ENCODE data around the gene TRHDE.
"Not testable (repeated sequence)": the region's sequence is repeated elsewhere in the genome, so short reads cannot be mapped to it uniquely, and the experiment has no call there.

Gene TRHDE

DNA sequence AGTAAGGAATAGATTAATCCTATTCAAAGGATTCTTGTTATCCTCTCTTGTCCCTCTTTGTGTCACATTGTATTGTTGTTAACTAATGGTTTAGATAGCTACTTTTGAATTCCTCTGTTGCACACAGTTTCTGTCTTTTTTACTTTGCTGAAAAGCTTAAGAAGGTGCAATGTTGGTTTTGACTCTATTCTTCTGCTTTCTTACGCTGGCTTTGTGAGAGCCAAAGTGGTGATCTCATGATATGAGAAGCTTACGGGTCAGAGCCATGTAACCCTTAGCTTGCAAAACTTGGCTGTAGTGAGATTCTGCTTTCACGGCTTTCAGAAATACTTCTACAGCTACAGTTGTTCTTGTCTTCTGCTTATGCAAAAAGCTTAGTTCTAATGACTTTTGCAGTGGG, 239.7 kb downstream of the TRHDE start:
- no peak for DNase-seq (ENCODE audit: low read depth, low spot score)

DNA sequence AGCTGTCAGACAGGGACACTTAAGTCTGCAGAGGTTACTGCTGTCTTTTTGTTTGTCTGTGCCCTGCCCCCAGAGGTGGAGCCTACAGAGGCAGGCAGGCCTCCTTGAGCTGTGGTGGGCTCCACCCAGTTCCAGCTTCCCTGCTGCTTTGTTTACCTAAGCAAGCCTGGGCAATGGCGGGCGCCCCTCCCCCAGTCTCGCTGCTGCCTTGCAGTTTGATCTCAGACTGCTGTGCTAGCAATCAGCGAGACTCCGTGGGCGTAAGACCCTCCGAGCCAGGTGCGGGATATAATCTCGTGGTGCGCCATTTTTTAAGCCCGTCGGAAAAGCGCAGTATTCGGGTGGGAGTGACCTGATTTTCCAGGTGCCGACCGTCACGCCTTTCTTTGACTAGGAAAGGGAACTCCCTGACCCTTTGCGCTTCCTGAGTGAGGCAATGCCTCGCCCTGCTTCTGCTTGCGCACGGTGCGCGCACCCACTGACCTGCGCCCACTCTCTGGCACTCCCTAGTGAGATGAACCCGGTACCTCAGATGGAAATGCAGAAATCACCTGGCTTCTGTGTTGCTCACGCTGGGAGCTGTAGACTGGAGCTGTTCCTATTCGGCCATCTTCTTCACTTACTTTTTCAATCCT, 248.0 kb downstream of the TRHDE start:
- not testable (repeated sequence) for DNase-seq (ENCODE audit: low read depth, low spot score)

DNA sequence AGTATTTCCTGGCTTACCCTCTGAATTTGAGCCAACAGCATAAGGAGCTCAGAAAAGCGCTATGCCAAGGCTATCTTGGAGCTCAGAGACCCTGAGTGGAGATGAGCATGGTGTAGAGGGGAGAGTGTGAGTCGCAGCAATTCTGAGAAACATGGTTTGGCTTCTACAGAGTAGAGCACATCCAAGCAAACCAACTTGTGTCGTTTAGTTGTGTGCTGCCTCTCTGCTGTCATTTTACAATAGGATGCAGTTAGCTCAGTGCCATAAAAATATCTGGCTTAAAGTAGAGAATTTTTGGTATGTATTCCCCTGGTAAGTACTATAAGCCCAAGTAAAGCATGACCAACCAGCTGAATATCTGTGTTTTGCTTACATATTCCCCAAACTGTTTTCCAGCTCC, 249.2 kb downstream of the TRHDE start:
- no peak for DNase-seq (ENCODE audit: low read depth, low spot score)

DNA sequence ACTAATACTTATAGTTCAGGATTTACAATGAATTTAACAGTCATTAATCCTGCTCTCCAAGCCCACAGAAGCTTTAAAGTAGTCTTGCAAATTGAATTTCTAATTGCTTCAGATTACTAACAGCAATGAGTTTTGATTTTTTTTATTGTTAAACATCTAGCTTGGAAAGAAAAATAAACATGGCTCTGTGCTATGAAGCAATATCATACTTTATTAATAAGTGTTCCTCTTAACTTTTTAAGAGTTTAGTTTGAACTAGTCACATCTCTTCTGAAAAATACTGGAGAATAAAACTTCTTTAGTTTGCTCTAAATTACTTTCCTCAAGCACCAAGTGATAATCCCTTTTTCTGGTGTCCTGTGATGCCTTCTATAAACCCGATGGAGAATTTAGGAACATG, 250.2 kb downstream of the TRHDE start:
- no peak for DNase-seq (ENCODE audit: low read depth, low spot score)

DNA sequence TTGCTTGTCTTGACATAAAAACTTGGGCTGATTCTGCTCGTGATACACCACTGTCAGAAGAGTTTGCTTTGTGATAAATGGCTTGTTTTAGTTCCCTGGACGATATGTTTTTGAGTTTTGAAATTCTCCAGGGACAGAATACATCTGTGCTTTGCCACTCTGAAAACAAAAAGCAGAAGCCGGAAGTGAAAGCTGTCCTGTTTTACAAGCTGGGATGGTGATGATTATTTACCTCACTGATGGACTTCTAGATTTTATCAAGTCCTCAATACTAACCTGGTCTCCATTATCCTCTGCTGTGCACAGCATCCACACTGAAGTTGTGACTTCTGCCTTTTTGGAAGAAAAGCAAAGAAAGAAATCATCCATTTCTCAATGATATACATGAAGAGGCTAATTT, 251.6 kb downstream of the TRHDE start:
- no peak for DNase-seq (ENCODE audit: low read depth, low spot score)

DNA sequence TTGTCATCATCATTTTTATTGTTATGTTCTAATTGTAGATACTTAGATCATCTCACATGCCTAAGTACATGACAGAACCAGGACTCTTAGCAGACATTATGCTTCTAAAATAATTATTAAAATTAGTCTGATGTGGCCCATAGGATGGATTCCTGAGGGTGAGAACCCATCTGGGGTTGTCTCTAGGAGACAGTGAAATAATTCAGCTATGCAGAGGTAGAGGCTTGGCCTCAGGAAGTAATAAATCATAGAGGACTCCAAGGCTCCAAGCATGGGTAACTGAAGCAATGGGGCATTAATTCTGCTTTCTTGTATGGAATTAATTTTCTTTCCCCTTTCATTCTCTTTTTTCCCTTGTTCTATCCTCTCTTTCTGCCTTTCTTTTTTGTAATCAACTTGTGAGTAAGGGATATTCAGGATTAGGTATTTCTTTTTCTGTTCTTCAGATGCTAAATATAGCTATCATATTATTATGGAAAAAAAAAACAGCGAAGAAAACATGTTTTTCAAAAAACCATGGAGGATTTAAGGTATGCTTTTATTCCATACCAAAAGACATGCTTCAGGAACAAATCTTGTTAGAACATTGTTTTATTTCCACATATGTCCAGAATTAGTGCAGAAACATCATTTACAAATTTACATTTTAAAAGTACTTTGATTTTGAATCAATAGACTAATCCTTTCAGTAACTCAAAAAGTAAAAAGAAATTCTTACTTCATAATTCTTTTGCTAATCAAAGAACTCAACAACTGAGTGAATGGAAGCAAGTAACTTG, 263.2 kb downstream of the TRHDE start:
- no peak for DNase-seq (ENCODE audit: low read depth, low spot score)

DNA sequence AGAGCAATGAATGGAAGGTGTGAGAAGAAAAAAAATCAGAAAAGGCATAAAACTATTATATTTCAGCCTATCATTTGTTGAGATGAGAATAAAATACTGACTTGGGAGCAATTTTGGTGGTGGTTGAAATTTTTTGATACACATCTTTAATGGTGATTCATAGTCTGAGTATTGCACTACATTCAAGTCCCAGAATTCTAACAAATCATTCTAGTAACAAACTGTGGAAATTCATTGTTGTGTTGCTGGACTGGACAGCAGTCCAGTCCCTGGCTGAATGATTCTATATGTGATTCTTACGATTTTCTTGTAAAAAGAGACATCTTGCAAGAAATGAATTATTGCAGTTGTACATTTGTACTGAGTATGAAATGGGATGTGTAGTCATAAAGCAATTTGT, 268.6 kb downstream of the TRHDE start:
- DNase-seq (ENCODE audit: low read depth, low spot score), result no peak

DNA sequence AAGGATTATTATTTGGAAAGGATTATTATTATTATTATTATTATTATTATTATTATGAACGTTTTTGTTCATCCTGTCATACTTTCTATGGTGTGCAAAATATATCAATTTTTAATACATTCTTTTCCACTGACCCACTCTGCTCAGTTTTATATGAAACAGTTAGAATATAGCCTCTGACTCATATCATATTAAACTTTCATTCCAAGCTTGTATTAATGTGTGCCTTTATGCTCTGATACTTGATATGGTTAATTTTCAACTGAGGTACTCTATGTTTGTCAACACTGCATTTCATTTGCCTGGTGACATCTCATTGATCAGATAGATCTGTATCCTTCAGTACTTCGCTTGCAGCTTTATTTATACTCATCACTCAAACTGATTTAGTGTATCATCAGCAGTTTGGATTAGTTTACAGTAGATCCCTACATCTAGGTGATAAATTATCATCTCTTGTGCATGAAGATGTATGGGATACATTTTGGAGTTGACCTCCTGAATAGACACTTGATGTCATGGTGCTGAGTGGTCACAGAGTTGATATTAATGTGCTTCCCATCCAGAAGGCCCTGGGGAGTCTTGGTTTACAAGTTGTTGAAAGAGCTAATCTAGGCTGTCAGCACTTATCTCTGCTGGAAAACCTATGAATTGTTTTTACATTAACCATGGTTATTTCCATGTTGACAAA, 271.8 kb downstream of the TRHDE start:
- DNase-seq (ENCODE audit: low read depth, low spot score), result no peak

DNA sequence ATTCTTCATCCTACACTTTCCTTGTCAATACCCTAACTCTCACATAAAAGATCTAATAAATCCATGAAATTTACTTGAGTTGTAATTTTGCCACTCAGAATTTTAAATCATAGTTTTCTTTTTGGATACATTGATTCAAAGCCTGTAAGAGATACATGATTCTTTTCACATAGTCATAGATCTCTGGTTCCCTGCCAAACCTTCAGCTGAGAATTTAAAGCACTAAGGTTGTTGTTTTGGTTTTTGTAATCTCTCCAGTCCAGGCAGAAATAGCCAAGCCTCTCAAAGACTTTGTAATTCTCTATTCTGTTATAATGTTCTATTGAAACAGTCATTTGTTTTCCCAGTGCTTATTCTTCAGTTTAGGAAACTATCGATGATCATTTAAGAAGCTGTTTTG, 273.9 kb downstream of the TRHDE start:
- no peak for DNase-seq (ENCODE audit: low read depth, low spot score)

DNA sequence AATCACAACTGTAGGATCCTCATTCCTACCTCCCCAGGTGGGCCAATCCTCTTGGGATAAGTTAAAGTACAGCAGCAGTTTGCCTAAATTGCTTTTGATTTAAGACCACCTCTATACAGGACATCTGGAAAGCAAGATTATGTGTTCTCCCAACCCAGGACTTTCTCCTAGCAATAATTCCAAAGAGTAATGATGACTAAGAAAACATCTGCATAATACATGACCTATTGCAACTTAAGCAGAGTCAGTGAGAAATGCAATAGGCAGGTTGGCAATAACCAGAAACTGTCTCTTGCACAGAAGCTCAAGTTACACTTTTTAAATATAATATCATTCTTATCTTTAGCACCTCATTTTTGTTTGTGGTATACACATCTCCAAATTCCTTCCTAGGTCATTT, 275.4 kb downstream of the TRHDE start:
- no peak for DNase-seq (ENCODE audit: low read depth, low spot score)

DNA sequence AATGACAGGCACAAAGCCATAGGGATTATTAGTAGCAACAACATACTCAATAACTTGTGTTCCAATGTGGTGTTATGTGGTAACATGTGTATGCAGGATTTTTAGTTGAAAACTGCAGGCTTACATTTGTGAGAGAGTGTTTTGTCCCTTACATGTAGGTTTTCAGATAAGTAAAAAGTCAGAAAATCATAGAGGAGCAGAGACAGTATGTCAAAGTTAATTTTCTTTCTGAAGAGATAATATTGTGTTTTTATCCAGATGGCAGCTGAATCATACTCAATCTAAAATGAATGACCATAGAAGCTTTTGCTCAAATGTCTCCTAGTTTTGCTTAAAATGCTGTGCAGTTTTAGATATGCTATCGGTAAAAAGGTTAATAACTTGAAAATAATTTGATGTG, 277.0 kb downstream of the TRHDE start:
- DNase-seq (ENCODE audit: low read depth, low spot score), result no peak

DNA sequence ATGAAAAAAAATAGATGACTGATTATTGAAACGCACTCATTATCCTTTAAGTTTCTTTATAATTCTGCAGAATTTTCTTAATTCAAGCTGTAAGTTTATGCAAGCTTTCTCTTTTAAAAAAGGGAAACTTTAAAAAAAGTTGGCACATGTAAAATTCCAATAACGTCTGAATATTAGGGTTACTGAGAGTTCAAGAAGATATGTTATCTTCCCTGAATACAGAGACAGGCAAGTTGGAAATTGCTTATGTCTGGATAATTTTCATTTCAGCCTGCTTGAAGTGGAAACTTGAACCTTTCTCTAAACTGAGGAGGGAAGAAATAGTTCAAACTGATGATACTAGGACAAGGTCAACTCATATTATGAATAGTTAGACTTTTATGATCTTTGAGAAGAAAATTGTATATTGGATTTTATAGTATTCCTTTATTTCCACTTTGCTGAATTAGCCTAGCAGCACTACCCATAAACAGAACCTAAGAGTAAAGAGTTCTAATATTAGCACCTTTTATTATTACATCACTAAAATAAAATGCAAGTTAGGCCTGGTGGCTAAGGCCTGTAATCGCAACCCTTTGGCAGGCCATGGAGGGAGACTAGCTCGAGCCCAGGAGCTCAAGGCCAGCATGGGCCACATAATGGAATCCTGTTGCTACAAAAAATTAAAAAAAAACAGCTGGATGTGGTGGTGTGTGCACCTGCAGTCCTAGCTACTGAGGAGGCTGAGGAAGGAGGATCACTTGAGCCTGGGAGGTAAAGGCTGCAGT, 288.0 kb downstream of the TRHDE start:
- DNase-seq (ENCODE audit: low read depth, low spot score), result no peak

DNA sequence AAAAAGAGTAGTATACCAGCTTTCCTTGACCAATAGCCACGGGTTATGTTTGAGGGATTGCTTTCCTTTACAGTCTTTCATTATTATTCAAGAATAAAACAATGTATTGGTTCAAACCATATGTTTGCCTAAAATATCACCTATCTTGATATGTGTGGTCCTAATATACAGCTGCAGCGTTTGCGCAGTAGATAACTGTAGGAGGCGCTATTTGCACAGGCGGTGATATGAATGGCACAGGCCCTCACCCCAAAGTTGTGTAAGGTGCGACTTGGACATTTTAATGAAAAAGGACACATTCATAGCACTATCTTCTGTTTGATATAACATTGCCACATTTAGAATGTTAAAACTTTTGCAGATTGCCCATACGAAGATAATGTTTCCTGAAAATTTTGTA, 298.4 kb downstream of the TRHDE start:
- no peak for DNase-seq (ENCODE audit: low read depth, low spot score)

DNA sequence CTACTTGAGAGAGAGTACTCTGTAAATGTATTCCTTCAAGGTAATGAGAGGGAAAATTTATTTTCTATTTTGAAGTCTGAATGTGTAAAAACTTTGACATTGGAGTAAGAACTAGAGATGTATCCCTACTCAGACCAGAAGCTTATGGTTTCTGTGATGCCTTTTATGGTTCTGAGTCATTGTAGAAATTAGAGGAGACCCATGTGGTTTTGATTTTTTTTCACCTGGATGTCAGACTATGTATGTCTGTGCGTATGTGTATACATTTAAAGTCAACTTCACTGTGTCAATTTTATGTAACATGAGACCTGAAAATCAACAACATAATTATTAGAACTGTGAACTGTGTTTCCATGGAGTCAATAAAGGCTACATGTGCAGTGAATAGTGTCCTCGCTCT, 302.0 kb downstream of the TRHDE start:
- no peak for DNase-seq (ENCODE audit: low read depth, low spot score)

DNA sequence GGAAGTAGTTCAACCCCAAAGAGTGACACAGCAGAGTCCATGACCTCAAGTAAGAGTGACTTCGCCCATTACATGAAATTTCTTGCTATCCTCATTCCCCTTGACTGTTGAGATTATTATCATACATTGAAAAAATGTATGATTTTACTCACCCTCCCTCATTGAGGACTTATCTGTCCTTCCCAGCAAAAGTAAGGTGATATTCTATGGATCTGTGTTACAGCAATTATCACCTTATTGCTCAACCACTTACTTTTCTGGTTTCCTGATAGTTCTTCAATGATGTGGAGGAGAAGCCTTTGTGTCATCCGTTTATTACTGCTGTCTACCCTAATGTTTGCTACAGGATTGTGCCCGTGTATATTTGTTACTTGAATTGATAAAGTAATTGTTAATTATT, 306.2 kb downstream of the TRHDE start:
- DNase-seq (ENCODE audit: low read depth, low spot score), result no peak

DNA sequence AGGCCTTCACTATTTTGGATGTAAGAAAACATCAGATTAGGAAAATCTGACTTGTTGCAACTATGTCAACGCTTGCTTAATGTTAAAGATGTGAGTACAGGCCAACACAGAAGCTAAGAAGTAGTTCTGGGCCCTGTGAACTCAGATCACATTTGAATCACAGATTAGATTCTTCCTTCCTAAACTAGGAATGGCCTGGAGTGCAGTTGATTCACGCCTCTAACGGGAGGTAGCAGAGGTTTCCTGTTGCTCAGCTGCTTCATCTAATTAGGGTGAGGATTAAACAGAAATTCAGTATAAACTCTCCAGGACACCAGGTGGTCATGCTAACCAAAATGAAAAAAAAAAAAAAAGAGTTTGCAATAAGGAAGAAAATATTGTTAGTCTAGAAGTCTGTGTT, 314.3 kb downstream of the TRHDE start:
- no peak for DNase-seq (ENCODE audit: low read depth, low spot score)

DNA sequence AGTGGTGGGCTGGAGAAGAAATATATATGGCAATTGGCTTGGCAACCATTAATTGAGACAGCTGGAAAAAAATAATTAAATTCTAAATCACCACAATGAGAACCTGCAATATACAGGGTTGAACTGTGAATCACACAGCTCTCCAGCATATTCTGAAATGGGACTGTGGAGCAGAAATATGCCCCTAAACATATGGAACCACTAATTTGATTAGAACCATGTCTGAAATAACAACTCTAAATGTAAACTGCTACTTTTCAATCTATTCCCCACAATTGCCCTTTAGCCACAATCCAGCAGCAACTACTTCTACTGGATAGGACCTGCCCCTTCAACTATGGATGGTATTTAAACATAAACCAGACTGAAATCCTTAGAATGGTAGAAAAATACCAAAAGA, 330.4 kb downstream of the TRHDE start:
- no peak for DNase-seq (ENCODE audit: low read depth, low spot score)

DNA sequence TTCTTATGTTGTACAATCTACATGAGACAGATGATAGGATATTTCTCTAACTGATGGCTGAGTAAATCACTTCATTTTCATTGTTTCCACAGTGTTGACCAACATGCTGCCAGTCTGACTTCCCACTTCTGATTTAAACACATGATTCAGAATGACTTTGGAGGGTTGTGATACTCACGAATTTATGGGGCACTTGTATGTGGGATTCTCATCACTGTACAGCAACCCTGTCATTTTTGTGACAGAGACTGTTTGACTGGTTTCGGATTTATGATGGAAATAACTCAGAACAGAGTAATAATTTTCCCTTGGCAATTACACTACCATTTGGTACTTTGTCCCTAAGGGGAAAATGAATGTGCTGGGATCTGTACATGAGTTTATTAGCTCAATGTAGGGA, 333.8 kb downstream of the TRHDE start:
- no peak for DNase-seq (ENCODE audit: low read depth, low spot score)

DNA sequence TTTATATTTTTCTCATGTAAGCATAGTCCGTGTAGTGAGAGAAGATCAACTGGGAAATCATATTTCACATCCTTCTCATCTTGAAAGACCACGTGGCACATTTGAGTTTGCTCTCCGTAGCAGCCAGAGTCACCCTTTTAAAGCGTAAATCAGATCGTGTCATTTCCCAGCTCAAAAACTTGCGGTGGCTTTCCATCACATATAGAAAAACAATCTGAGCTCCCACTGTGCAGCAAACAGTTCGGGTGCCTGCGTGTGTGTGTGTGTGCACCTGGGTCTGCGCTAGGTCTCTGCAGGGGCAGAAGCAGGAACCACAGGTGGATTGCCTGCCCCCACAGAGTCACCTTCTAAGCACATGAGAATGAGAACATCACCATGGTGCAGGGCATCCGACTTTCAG, 338.2 kb downstream of the TRHDE start:
- no peak for DNase-seq (ENCODE audit: low read depth, low spot score)

DNA sequence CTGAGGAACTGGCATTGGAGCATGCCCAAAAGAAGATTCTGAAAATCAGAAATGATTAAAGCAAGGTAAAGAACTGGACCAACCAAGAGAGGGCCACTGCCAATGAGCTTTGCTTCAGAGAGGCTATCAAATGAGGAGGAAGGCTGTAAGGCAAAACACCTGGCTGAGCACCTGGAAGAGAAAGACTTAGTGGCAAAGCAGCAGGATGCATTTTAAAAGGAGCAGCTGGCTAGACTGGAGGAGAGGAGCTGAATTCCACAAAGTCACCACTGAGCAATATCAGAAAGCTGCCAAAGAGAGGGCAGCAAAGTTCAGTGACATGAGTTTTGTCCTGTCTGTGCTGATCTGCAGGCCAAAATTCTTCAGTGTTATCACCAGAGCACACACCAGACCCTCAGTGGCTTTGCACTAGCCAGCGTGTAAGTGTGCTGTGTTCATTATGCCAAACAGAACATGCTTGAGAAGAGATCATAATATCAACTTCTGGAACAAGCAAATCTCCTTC, 338.7 kb downstream of the TRHDE start:
- DNase-seq (ENCODE audit: low read depth, low spot score), result no peak

DNA sequence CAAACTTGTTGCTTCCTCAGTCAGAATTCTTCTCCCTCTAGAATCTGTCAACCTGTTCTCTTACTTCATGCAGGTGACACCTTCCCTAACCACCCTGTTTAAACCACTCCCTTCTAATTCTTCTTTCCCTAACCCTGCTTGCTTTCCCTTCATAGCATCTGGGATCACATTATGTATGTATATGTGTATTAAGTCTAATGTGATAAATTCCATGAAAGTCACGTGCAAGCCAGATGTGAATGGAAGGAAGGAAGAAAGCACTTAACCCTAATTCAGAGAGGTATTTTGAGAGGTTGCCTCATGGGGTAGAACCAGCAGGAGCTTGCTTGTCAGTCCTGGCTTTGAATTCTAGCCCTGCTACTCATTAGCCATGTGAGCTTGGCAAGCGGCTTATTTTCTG, 340.0 kb downstream of the TRHDE start:
- no peak for DNase-seq (ENCODE audit: low read depth, low spot score)

DNA sequence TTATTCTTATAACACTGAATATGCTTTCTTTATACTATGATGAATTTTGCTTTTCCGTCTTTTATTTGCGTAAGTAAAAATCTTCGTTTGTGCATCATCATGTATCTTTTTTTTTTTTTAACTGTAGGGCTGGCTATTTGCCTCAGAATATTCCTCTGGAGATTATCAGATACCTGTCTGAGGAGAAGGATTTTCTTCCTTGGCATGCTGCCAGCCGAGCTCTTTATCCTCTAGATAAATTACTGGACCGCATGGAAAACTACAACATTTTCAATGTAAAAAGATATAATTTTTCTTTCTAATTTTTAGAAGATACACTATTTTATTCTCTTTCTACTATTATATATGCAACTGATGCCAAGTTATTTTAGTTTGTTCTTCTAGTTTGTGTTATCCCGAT, 346.6 kb downstream of the TRHDE start:
- no peak for DNase-seq (ENCODE audit: low read depth, low spot score)
